HepG2 (cell line): ENCODE results near the gene SAMD5.

Experiments
- ADNP ChIP-seq: sonication (generic); formaldehyde crosslinking; IDR thresholded peaks from 2 replicates; pipeline ENCODE4 v1.4.0; 2020; ENCODE audit warnings: missing genetic modification reagents
- ATF3 ChIP-seq: sonication (generic); formaldehyde crosslinking; IDR thresholded peaks from 2 replicates; pipeline ENCODE4 v1.4.0; 2020; ENCODE audit warnings: missing genetic modification reagents
- ATRX ChIP-seq: sonication (generic); formaldehyde crosslinking; IDR thresholded peaks from 2 replicates; pipeline ENCODE4 v1.4.0; 2020; ENCODE audit warnings: missing genetic modification reagents, borderline replicate concordance
- CTCF ChIP-seq: sonication (generic); formaldehyde crosslinking; IDR thresholded peaks from 2 replicates; pipeline ENCODE4 v1.5.0; 2020; ENCODE audit warnings: mild to moderate bottlenecking, missing genetic modification reagents, moderate library complexity
- GTF2F1 ChIP-seq: fragments of 150-350 bp; IDR thresholded peaks from 2 replicates; pipeline ENCODE4 v1.6.1; 2014; ENCODE audit warnings: low read length
- JUND ChIP-seq: sonication (generic); formaldehyde crosslinking; IDR thresholded peaks from 2 replicates; pipeline ENCODE4 v1.8.0; 2022; ENCODE audit warnings: mild to moderate bottlenecking, missing genetic modification reagents
- MEF2D ChIP-seq: sonication (generic); formaldehyde crosslinking; IDR thresholded peaks from 2 replicates; pipeline ENCODE4 v1.5.1; 2020; ENCODE audit warnings: mild to moderate bottlenecking, missing genetic modification reagents
- MYC ChIP-seq: sonication (generic); formaldehyde crosslinking; IDR thresholded peaks from 2 replicates; pipeline ENCODE4 v1.9.0; 2021; ENCODE audit warnings: missing genetic modification reagents, borderline replicate concordance
- NFIC ChIP-seq: IDR thresholded peaks from 2 replicates; pipeline ENCODE4 v1.6.1; 2012; ENCODE audit warnings: mild to moderate bottlenecking, low read length, inconsistent platforms
- PRDM10 ChIP-seq: sonication (generic); formaldehyde crosslinking; IDR thresholded peaks from 2 replicates; pipeline ENCODE4 v1.4.0; 2020; ENCODE audit warnings: low read depth, missing genetic modification reagents
- PRMT3 ChIP-seq: sonication (generic); formaldehyde crosslinking; IDR thresholded peaks from 2 replicates; pipeline ENCODE4 v1.8.1; 2022; ENCODE audit warnings: low read depth, mild to moderate bottlenecking, moderate library complexity, missing genetic modification reagents, borderline replicate concordance
- TBL1XR1 ChIP-seq: fragments of 150-350 bp; IDR thresholded peaks from 2 replicates; pipeline ENCODE4 v1.6.1; 2014; ENCODE audit warnings: borderline replicate concordance, low read length; ENCODE audit not compliant: partially characterized antibody

- no peak for TF ChIP-seq ATRX (CRISPR knock-in tag)
- no peak for TF ChIP-seq ADNP
- TF ChIP-seq MEF2D: no peak
- TF ChIP-seq NFIC: no peak
- no peak for TF ChIP-seq ATF3 (CRISPR knock-in tag)
- TF ChIP-seq MYC (CRISPR knock-in tag): no peak
- TF ChIP-seq JUND: no peak
- no peak for TF ChIP-seq PRMT3 (CRISPR knock-in tag)
- TF ChIP-seq TBL1XR1: no peak
- TF ChIP-seq GTF2F1: no peak
- TF ChIP-seq CTCF (CRISPR knock-in tag): no peak
- no peak for TF ChIP-seq PRDM10
Measured at GRCh38 chr6:147467886-147468285, 40.6 kb upstream of the SAMD5 start.
